HepG2 (cell line): Measurements from ENCODE around the gene SHANK3. TPM values are rescaled to one million over a fixed set of nuclear protein-coding genes. Genes with fewer than 3 reads are reported as not detected.

ENCODE experiments used
- ATAC-seq: fragments of 200-7000 bp; cut with Tn5 transposase; 3 replicates; pipeline ENCODE4 v1.9.1; 2020; ENCODE audit warnings: mild to moderate bottlenecking, moderate library complexity
- BruUV-seq: library from RNA; stranded (reverse); fragments of 400-500 nt; replicated peaks from 2 replicates; lab custom pipeline; 2021; lab: Mats Ljungman, UMichigan
- CTCF ChIA-PET: fragments of 300-600 bp; formaldehyde crosslinking; extraction: SDS; loops from one replicate; lab custom pipeline; 2021; ENCODE audit warnings: low total read pairs, inconsistent platforms, low intra/inter-chr PET ratio; lab: Yijun Ruan, JAX
- POLR2A ChIA-PET: fragments of 350-600 bp; sonication (Branson Sonifier 250); formaldehyde crosslinking; loops from one replicate; lab custom pipeline; 2020; ENCODE audit warnings: antibody characterized with exemption, inconsistent platforms; lab: Yijun Ruan, JAX
- DNase-seq: peaks from one replicate; pipeline ENCODE4 v3.0.0-alpha.2; 2015; ENCODE audit warnings: low spot score
- FAIRE-seq: peaks from 3 replicates; lab custom pipeline; 2011; peaks lifted over from hg19 to GRCh38; lab: Jason Lieb, UNC
- H2AFZ ChIP-seq: one replicate; pipeline ENCODE4 v1.6.1; 2011; ENCODE audit warnings: low read length, inconsistent platforms
- H3K27ac ChIP-seq: fragments of 300-600 bp; 3 replicates; pipeline ENCODE4 v1.8.0; 2011; ENCODE audit warnings: mixed run types, mild to moderate bottlenecking, mixed read lengths, low read length, inconsistent platforms; ENCODE audit not compliant: insufficient read depth; ENCODE audit errors: extremely low read length
- H3K27me3 ChIP-seq, 2 experiments: fragments of 200-600 bp in 1 of 2; 2 replicates in 1 of 2; 3 replicates in 1 of 2; pipeline versions ENCODE4 v1.6.0 to v1.8.0; 2011; ENCODE audit warnings: low read length in 2 of 2, mild to moderate bottlenecking in 2 of 2, moderate library complexity in 2 of 2, inconsistent platforms in 1 of 2; ENCODE audit not compliant: insufficient read depth in 2 of 2, control insufficient read depth in 1 of 2
- H3K36me3 ChIP-seq, 2 experiments: fragments of 200-600 bp in 1 of 2; replicated peaks in 1 of 2; 2 replicates in 1 of 2; 3 replicates in 1 of 2; pipeline versions ENCODE4 v1.5.1 to v1.8.0; 2011; ENCODE audit warnings: low read length in 2 of 2, inconsistent platforms in 1 of 2; ENCODE audit not compliant: insufficient read depth in 2 of 2, control insufficient read depth in 1 of 2
- H3K4me1 ChIP-seq: 2 replicates; pipeline ENCODE4 v1.5.1; 2012; ENCODE audit warnings: low read length, inconsistent platforms; ENCODE audit not compliant: insufficient read depth
- H3K4me2 ChIP-seq: 2 replicates; pipeline ENCODE4 v1.6.0; 2011; ENCODE audit warnings: low read depth, low read length, inconsistent platforms
- H3K4me3 ChIP-seq, 3 experiments: fragments of 200-600 bp in 1 of 3; sonication (generic), shearing (Covaris generic) in 1 of 3; replicated peaks in 1 of 3; 2 replicates each; pipeline ENCODE4 v1.5.1; 2011 to 2016; ENCODE audit warnings: low read length in 3 of 3, inconsistent platforms in 2 of 3, low read depth in 2 of 3, mild to moderate bottlenecking in 2 of 3, control low read depth in 1 of 3, mixed read lengths in 1 of 3; ENCODE audit not compliant: insufficient read depth in 1 of 3
- H3K79me2 ChIP-seq: one replicate; pipeline ENCODE4 v1.6.1; 2011; ENCODE audit warnings: low read length, inconsistent platforms; ENCODE audit not compliant: insufficient read depth
- H3K9ac ChIP-seq: 2 replicates; pipeline ENCODE4 v1.6.0; 2011; ENCODE audit warnings: mild to moderate bottlenecking, low read depth, low read length, inconsistent platforms; ENCODE audit not compliant: insufficient read depth
- H3K9me3 ChIP-seq: 2 replicates; pipeline ENCODE4 v1.5.1; 2012; ENCODE audit warnings: mild to moderate bottlenecking, low read length
- H4K20me1 ChIP-seq: 2 replicates; pipeline ENCODE4 v1.6.0; 2011; ENCODE audit warnings: inconsistent platforms, mild to moderate bottlenecking, low read length, moderate library complexity; ENCODE audit not compliant: insufficient read depth
- ASH2L ChIP-seq: fragments of 300-600, 200-600 bp; sonication (generic); IDR thresholded peaks from 2 replicates; pipeline ENCODE4 v1.7.0; 2017; ENCODE audit warnings: low read depth, mild to moderate bottlenecking, moderate library complexity, mixed read lengths, low read length; ENCODE audit not compliant: insufficient read length
- DMTF1 ChIP-seq: sonication (generic); formaldehyde crosslinking; IDR thresholded peaks from 2 replicates; pipeline ENCODE4 v1.4.0; 2020; ENCODE audit warnings: mild to moderate bottlenecking, missing genetic modification reagents
- FOXC1 ChIP-seq: sonication (generic); formaldehyde crosslinking; IDR thresholded peaks from 2 replicates; pipeline ENCODE4 v1.8.0; 2022; ENCODE audit warnings: mild to moderate bottlenecking, missing genetic modification reagents, borderline replicate concordance
- MXD4 ChIP-seq: IDR thresholded peaks from 2 replicates; pipeline ENCODE4 v1.6.1; 2016; ENCODE audit warnings: mild to moderate bottlenecking, missing biosample characterization, missing genetic modification reagents
- NFIC ChIP-seq: IDR thresholded peaks from 2 replicates; pipeline ENCODE4 v1.6.1; 2012; ENCODE audit warnings: mild to moderate bottlenecking, low read length, inconsistent platforms
- SOX5 ChIP-seq: IDR thresholded peaks from 2 replicates; pipeline ENCODE4 v1.6.1; 2016; ENCODE audit warnings: borderline replicate concordance
- SUZ12 ChIP-seq: fragments of 150-350 bp; IDR thresholded peaks from 2 replicates; pipeline ENCODE4 v1.6.1; 2014; ENCODE audit warnings: low read depth, low read length
- ZSCAN29 ChIP-seq: sonication (generic); formaldehyde crosslinking; conservative IDR thresholded peaks from 2 replicates; pipeline ENCODE4 v1.4.0; 2020; ENCODE audit warnings: mild to moderate bottlenecking, missing genetic modification reagents
- WGBS: methylation state at CpG from one replicate; pipeline ENCODE4 v1.1.6; 2017; ENCODE audit warnings: low lambda C conversion rate; 5-methylcytosine and 5-hydroxymethylcytosine counted together
- in situ Hi-C: cut with HindIII; loops from 2 replicates; pipeline ENCODE4 v1.10.0; 2017; ENCODE audit warnings: low pct_unique_long_range_greater_than_20kb; ENCODE audit not compliant: extremely low pct_ligation_motif_present
- intact Hi-C: fragments of 100-400 bp; cut with micrococcal nuclease; formaldehyde crosslinking; loops from one replicate; pipeline ENCODE4 v1.10.0; 2022; ENCODE audit not compliant: unreplicated experiment
- polyA plus RNA-seq, 8 experiments: library from polyadenylated mRNA; depleted of rRNA in 3 of 8; stranded (reverse) in 7 of 8; unstranded in 1 of 8; fragments of >200 nt; fragmentation: Illumina TruSeq in 4 of 8; extraction: Trizol in 4 of 8; gene quantifications; 2 replicates each; pipeline versions ENCODE4 v1.2.1 to v1.2.3, GENCODE V29; 2011 to 2016; ENCODE audit warnings: low read depth in 4 of 8, missing spikeins in 1 of 8, mixed read lengths in 1 of 8; ENCODE audit not compliant: insufficient read depth in 1 of 8
- total RNA-seq, 5 experiments: library from RNA; depleted of rRNA; stranded (reverse); fragments of >200 nt; fragmentation: Illumina TruSeq; extraction: Trizol; gene quantifications; 2 replicates each; pipeline ENCODE4 v1.2.3, GENCODE V29; 2016; ENCODE audit warnings: low read depth in 1 of 5
- TF ChIP-seq, protein P1 (sequence below): sonication (generic); formaldehyde crosslinking; IDR thresholded peaks from 2 replicates; pipeline ENCODE4 v1.8.0; 2022; ENCODE audit warnings: mild to moderate bottlenecking, missing genetic modification reagents, moderate library complexity

SHANK3 gene
- total and polyA plus RNA-seq, 2 of the 13 experiments (the other 11 are each of a cell fraction or from before 2014, with no cell fraction given), result 2.9 to 4.6 TPM

DNA sequence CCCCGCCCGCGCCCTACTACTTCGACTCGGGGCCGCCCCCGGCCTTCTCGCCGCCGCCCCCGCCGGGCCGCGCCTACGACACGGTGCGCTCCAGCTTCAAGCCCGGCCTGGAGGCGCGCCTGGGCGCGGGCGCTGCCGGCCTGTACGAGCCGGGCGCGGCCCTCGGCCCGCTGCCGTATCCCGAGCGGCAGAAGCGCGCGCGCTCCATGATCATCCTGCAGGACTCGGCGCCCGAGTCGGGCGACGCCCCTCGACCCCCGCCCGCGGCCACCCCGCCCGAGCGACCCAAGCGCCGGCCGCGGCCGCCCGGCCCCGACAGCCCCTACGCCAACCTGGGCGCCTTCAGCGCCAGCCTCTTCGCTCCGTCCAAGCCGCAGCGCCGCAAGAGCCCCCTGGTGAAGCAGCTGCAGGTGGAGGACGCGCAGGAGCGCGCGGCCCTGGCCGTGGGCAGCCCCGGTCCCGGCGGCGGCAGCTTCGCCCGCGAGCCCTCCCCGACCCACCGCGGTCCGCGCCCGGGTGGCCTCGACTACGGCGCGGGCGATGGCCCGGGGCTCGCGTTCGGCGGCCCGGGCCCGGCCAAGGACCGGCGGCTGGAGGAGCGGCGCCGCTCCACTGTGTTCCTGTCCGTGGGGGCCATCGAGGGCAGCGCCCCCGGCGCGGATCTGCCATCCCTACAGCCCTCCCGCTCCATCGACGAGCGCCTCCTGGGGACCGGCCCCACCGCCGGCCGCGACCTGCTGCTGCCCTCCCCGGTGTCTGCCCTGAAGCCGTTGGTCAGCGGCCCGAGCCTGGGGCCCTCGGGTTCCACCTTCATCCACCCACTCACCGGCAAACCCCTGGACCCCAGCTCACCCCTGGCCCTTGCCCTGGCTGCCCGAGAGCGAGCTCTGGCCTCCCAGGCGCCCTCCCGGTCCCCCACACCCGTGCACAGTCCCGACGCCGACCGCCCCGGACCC lies 48.0 kb downstream of the SHANK3 start:
- no peaks in the 10 kb centered on the region for H3K27me3 ChIP-seq
- H2AFZ ChIP-seq, result no peak overlapping the region
- FAIRE-seq, result no peak
- 95% methylated on average over 93 of the region's 132 CpGs for WGBS
- no peaks in the 10 kb centered on the region; the same call in 1 of the 2 replicates for H4K20me1 ChIP-seq
- no peak overlapping the region for H3K4me2 ChIP-seq
- H3K9me3 ChIP-seq, result no peaks in the 10 kb centered on the region
- ChIA-PET CTCF (no interaction called here), POLR2A (interaction anchor here (0.6 kb wide), 1 partner anchor 155 kb away, joined by 3 read pairs; no protein-coding TSS in a partner anchor)
- ATAC-seq, result no peak
- peaks cover 11 to 33% of the 10 kb centered on the region in 2 experiments for H3K36me3 ChIP-seq
- BruUV-seq, result no TSS peak
- H3K9ac ChIP-seq, result no peak overlapping the region
- in situ Hi-C loops, result no loop called here
- 0 out of 2 replicates have a peak, but pooled peaks cover under 1% of the 10 kb centered on the region for H3K4me1 ChIP-seq
- no peak overlapping the region for H3K27ac ChIP-seq
- no peaks in the 10 kb centered on the region for H3K79me2 ChIP-seq
- intact Hi-C loops, result no loop called here
- TF ChIP-seq FOXC1 (CRISPR knock-in tag) (no peak), NFIC (no peak), DMTF1 (CRISPR knock-in tag) (no peak), ASH2L (no peak), SUZ12 (no peak), ZSCAN29 (CRISPR knock-in tag) (no peak), SOX5 (no peak), MXD4 (no peak)
- TF ChIP-seq, protein P1, sequence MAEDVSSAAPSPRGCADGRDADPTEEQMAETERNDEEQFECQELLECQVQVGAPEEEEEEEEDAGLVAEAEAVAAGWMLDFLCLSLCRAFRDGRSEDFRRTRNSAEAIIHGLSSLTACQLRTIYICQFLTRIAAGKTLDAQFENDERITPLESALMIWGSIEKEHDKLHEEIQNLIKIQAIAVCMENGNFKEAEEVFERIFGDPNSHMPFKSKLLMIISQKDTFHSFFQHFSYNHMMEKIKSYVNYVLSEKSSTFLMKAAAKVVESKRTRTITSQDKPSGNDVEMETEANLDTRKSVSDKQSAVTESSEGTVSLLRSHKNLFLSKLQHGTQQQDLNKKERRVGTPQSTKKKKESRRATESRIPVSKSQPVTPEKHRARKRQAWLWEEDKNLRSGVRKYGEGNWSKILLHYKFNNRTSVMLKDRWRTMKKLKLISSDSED, result no peak
- no peak for DNase-seq
- no peak overlapping the region for H3K4me3 ChIP-seq
